Measurements from ENCODE around the gene DRC3. TPM values are rescaled to one million over a fixed set of nuclear protein-coding genes. Genes with fewer than 3 reads are reported as not detected.

DRC3 gene
- total RNA-seq, 1 experiment from 2014 or later = 2.3 TPM

DNA sequence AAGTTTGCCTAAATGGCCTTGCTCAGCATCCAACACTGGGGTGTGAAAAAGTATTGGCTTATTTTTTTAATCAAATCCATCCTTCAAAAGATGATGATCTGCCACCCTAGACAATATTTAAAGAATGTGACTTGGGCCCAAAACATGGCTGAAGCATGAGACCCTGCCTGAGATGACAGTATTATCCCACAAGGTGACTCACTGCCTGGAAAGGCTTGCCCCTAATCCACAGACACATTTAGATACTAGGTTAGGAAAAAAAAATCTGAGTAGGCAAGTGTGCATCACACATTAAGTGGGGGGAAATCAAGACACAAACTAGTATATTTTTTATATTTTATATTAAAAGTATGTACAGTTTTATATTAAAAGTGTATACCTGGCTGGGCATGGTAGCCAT lies 38.9 kb upstream of the DRC3 start:
- peaks cover 33% of the 10 kb centered on the region for H3K4me1 Mint-ChIP-seq (ENCODE audit: insufficient read depth, unreplicated experiment)
- no peak overlapping the region for H3K27ac Mint-ChIP-seq (ENCODE audit: low read depth, unreplicated experiment)
- no TSS peak for BruUV-seq (replicated peaks)
- POLR2A ChIA-PET = interaction anchor here (0.6 to 1.3 kb wide), 3 partner anchors 9 to 39 kb away, joined by 3 to 4 read pairs (median 3); partner anchors contain the start of genes DRC3 and TOM1L2
- no peak for DNase-seq (ENCODE audit: unreplicated experiment)
- H3K4me3 Mint-ChIP-seq (ENCODE audit: unreplicated experiment) = no peak overlapping the region
- H3K9me3 Mint-ChIP-seq (ENCODE audit: unreplicated experiment) = no peaks in the 10 kb centered on the region
- H3K27me3 Mint-ChIP-seq (ENCODE audit: insufficient read depth, unreplicated experiment) = no peaks in the 10 kb centered on the region
- CTCF ChIA-PET = interaction anchor here (0.6 to 1.1 kb wide), 4 partner anchors 8 to 93 kb away, joined by 3 to 7 read pairs (median 4); no protein-coding TSS in a partner anchor
- intact Hi-C loops (cut with micrococcal nuclease) = loop anchor here (2.0 kb wide), 1 partner anchor 25 kb away; no protein-coding TSS in a partner anchor
- no peak for TF ChIP-seq CTCF (IDR thresholded peaks at IDR 0.05; ENCODE audit: unreplicated experiment)
- peaks cover 5% of the 10 kb centered on the region for H3K36me3 Mint-ChIP-seq (ENCODE audit: insufficient read depth, unreplicated experiment)

GRCh38 chr17:17934214-17934613 lies 38.4 kb upstream of the DRC3 start:
- no peak for TF ChIP-seq CTCF (IDR thresholded peaks at IDR 0.05; ENCODE audit: unreplicated experiment)
- no peaks in the 10 kb centered on the region for H3K9me3 Mint-ChIP-seq (ENCODE audit: unreplicated experiment)
- CTCF ChIA-PET = interaction anchor here (0.7 to 1.1 kb wide), 3 partner anchors 9 to 93 kb away, joined by 3 to 7 read pairs (median 3); no protein-coding TSS in a partner anchor
- no peaks in the 10 kb centered on the region for H3K27me3 Mint-ChIP-seq (ENCODE audit: insufficient read depth, unreplicated experiment)
- H3K4me1 Mint-ChIP-seq (ENCODE audit: insufficient read depth, unreplicated experiment) = peaks cover 37% of the 10 kb centered on the region
- intact Hi-C loops (cut with micrococcal nuclease) = loop anchor here (2.0 kb wide), 1 partner anchor 25 kb away; no protein-coding TSS in a partner anchor
- DNase-seq (ENCODE audit: unreplicated experiment) = no peak
- no peak overlapping the region for H3K27ac Mint-ChIP-seq (ENCODE audit: low read depth, unreplicated experiment)
- BruUV-seq (replicated peaks) = no TSS peak
- no peak overlapping the region for H3K4me3 Mint-ChIP-seq (ENCODE audit: unreplicated experiment)
- peaks cover 4% of the 10 kb centered on the region for H3K36me3 Mint-ChIP-seq (ENCODE audit: insufficient read depth, unreplicated experiment)
- POLR2A ChIA-PET = no interaction called here

GRCh38 chr17:17934806-17935205 lies 37.9 kb upstream of the DRC3 start:
- POLR2A ChIA-PET = interaction anchor here (1.1 kb wide), 1 partner anchor 80 kb away, joined by 3 read pairs; no protein-coding TSS in a partner anchor
- CTCF ChIA-PET = interaction anchor here (0.7 to 1.9 kb wide), 4 partner anchors 8 to 16 kb away, joined by 3 to 9 read pairs (median 3); no protein-coding TSS in a partner anchor
- Mint-ChIP-seq H3K9me3 (ENCODE audit: unreplicated experiment) (no peaks in the 10 kb centered on the region), H3K36me3 (ENCODE audit: insufficient read depth, unreplicated experiment) (no peaks in the 10 kb centered on the region), H3K4me1 (ENCODE audit: insufficient read depth, unreplicated experiment) (peaks cover 41% of the 10 kb centered on the region), H3K4me3 (ENCODE audit: unreplicated experiment) (no peak overlapping the region), H3K27me3 (ENCODE audit: insufficient read depth, unreplicated experiment) (no peaks in the 10 kb centered on the region), H3K27ac (ENCODE audit: low read depth, unreplicated experiment) (no peak overlapping the region)
- no peak for TF ChIP-seq CTCF (IDR thresholded peaks at IDR 0.05; ENCODE audit: unreplicated experiment)
- intact Hi-C loops (cut with micrococcal nuclease) = loop anchor here (2.0 kb wide), 1 partner anchor 24 kb away; no protein-coding TSS in a partner anchor
- BruUV-seq (replicated peaks) = no TSS peak
- no peak for DNase-seq (ENCODE audit: unreplicated experiment)

DNA sequence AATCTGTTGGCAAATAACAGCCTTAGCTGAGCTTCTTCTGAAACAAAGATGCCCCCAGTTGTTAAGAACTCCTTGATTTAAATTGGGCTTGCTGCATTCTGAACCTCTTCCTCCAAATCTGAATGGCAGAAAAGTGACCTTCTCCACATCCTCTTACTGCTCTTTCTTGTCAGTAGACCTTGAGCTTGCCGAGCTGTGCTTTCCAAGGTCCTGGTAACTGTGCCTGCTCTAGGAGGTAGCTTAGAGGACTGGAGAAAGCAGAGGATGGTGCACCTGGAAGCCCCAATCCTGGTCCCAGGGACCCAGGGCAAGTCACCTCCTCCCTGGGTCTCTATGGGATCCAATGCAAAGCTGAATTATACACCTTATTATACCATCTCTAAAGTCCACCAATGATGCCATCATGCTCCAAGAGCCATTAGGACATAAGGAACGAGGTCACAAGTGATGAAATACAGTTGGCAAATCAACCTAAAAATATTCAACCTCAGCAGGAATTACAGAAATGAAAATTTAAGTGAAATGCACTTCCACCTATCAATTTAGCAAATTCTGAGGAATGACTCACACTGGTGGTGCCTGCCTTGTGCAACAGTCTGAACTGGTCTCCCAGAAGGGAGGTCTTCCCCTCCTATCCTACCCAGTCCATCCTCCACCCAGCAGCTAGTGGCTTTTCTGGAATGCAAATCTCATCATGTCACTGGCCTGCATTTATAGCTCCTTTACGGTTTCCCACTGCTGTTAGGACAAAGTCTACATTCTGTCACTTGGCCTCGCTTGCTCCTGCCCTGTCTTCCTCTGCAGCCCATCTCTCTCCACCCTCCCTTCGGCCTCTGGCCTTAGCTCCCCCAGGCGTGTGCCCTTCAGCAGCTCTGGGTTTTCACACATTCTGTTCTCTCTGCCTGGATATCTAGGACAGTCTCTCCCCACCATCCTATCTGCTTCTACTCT lies 37.1 kb upstream of the DRC3 start:
- no peaks in the 10 kb centered on the region for H3K9me3 Mint-ChIP-seq (ENCODE audit: unreplicated experiment)
- peak overlapping the region; percentile 65 for H3K27ac Mint-ChIP-seq (ENCODE audit: low read depth, unreplicated experiment)
- POLR2A ChIA-PET = interaction anchor here (0.7 to 1.4 kb wide), 6 partner anchors 9 to 289 kb away, joined by 3 to 4 read pairs (median 3); no protein-coding TSS in a partner anchor
- no peaks in the 10 kb centered on the region for H3K27me3 Mint-ChIP-seq (ENCODE audit: insufficient read depth, unreplicated experiment)
- no peak for TF ChIP-seq CTCF (IDR thresholded peaks at IDR 0.05; ENCODE audit: unreplicated experiment)
- peaks cover 47% of the 10 kb centered on the region for H3K4me1 Mint-ChIP-seq (ENCODE audit: insufficient read depth, unreplicated experiment)
- DNase-seq (ENCODE audit: unreplicated experiment) = peak; percentile 82
- intact Hi-C loops (cut with micrococcal nuclease) = loop anchor here (2.0 kb wide), 1 partner anchor 23 kb away; no protein-coding TSS in a partner anchor
- H3K4me3 Mint-ChIP-seq (ENCODE audit: unreplicated experiment) = no peak overlapping the region
- CTCF ChIA-PET = interaction anchor here (0.6 to 1.9 kb wide), 5 partner anchors 8 to 17 kb away, joined by 3 to 9 read pairs (median 3); no protein-coding TSS in a partner anchor
- no peaks in the 10 kb centered on the region for H3K36me3 Mint-ChIP-seq (ENCODE audit: insufficient read depth, unreplicated experiment)
- BruUV-seq (replicated peaks) = no TSS peak

All from MCF 10A (cell line).